ENCODE results near the gene ASCC1.

DNA sequence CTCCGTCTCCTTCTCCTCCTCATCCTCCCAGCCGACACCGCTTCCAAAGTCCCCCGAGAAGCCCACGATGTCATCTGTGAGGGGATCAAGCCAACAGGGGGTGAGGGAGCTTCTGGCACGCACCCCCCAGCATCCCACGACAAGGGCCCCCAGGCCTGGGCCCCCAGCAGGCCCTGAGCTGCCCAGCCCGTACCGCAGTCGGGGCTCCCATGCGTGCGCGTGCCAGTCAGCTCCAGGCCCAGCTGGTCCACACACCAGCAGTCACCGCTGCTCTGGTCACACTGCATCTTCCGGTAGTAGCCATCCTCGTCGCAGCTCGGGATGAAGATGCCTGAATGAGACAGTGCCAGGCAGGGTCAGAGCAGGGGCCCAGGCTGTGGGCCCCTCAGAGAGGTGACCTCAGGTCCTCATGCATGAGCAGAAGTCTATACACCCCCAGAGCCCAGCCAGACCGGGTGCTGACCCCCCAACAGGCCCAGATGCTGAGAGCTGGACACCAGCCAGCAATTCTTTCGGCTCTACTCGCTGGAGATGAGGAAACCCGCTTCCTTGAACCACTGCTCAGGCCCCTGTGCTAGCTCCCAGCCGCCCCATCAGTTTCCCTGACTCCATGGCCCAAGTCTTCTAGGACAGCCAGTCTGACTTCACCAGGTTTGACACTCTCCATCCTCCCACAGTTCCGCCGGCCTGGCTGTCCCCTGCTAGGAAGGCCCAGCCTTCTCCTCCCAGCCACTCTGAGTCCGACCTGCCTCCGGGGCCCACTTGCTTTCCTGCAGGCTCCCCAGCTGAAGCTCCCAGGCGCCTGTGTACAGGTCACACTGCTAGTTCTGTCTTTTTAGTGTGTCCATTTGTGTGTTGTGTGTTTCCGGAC is 153.0 kb downstream of the ASCC1 start:
- TF ChIP-seq MAX (IDR thresholded peaks at IDR 0.05) (no peak), ZNF260 (CRISPR knock-in tag; IDR thresholded peaks at IDR 0.05; ENCODE audit: borderline replicate concordance, low read depth) (no peak), ZFP62 (CRISPR knock-in tag; IDR thresholded peaks at IDR 0.05) (no peak), POLR2A (IDR thresholded peaks at IDR 0.05; ENCODE audit: insufficient read depth in 1 of 2, low read depth in 2 of 2, low read length in 2 of 2) (no peak), TFAP4 (IDR thresholded peaks at IDR 0.05; ENCODE audit: borderline replicate concordance, low read depth) (no peak), ZNF644 (CRISPR knock-in tag; IDR thresholded peaks at IDR 0.05; ENCODE audit: low read depth) (no peak), NFE2 (CRISPR knock-in tag; IDR thresholded peaks at IDR 0.05) (no peak), ZNF615 (CRISPR knock-in tag; IDR thresholded peaks at IDR 0.05; ENCODE audit: borderline replicate concordance) (no peak)
- TF ChIP-seq, protein P1, sequence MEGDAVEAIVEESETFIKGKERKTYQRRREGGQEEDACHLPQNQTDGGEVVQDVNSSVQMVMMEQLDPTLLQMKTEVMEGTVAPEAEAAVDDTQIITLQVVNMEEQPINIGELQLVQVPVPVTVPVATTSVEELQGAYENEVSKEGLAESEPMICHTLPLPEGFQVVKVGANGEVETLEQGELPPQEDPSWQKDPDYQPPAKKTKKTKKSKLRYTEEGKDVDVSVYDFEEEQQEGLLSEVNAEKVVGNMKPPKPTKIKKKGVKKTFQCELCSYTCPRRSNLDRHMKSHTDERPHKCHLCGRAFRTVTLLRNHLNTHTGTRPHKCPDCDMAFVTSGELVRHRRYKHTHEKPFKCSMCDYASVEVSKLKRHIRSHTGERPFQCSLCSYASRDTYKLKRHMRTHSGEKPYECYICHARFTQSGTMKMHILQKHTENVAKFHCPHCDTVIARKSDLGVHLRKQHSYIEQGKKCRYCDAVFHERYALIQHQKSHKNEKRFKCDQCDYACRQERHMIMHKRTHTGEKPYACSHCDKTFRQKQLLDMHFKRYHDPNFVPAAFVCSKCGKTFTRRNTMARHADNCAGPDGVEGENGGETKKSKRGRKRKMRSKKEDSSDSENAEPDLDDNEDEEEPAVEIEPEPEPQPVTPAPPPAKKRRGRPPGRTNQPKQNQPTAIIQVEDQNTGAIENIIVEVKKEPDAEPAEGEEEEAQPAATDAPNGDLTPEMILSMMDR (CRISPR knock-in tag; IDR thresholded peaks at IDR 0.05): no peak

All from HepG2 (cell line).